ENCODE data around the gene FAM241A.
"Not testable (repeated sequence)": the region's sequence is repeated elsewhere in the genome, so short reads cannot be mapped to it uniquely, and the experiment has no call there.

The FAM241A gene

DNA sequence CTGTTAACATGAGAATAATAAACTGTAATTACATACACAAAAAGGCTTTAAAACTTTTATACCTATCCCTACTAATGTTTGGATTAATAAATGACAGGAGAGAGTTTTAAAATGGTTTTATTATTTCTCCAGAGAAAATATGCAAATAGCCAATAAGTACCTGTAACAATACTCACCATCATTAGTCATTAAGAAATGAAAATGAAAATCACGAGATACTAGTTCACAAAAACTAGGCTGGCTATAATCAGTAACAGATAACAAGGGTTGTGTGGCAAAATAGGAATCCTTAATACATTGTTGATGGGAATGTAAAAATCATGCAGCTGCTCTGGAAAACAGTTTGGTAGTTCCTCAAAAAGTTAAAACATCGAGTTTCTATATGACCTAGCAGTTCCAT lies 61.2 kb downstream of the FAM241A start:
- TF ChIP-seq EZH2phosphoT487 (IDR thresholded peaks at IDR 0.05; ENCODE audit: borderline replicate concordance): no peak
- no peak overlapping the region for H3K4me3 ChIP-seq (ENCODE audit: low read length, poor library complexity, severe bottlenecking)
- H4K20me1 ChIP-seq (ENCODE audit: insufficient read depth, low read length, poor library complexity, severe bottlenecking): no peaks in the 10 kb centered on the region
- H3K79me2 ChIP-seq (ENCODE audit: insufficient read depth, low read length): no peaks in the 10 kb centered on the region
- no peak overlapping the region for H3K4me2 ChIP-seq (ENCODE audit: low read depth, low read length, poor library complexity, severe bottlenecking)
- no peaks in the 10 kb centered on the region for H3K9me2 ChIP-seq (replicated peaks; ENCODE audit: low read depth, low read length)
- no peaks in the 10 kb centered on the region for H3K27me3 ChIP-seq (ENCODE audit: insufficient read depth, low read length, poor library complexity, severe bottlenecking)
- no peak overlapping the region for H2AFZ ChIP-seq (ENCODE audit: low read length)
- H3F3A ChIP-seq (ENCODE audit: low read depth): no peaks in the 10 kb centered on the region
- no peaks in the 10 kb centered on the region for H3K36me3 ChIP-seq (ENCODE audit: insufficient read depth, low read length)
- H3K9me3 ChIP-seq (ENCODE audit: insufficient read depth, low read depth, low read length): no peaks in the 10 kb centered on the region
- no peaks in the 10 kb centered on the region for H3K4me1 ChIP-seq (ENCODE audit: insufficient read depth, low read length, poor library complexity, severe bottlenecking)
- no peak overlapping the region for H3K9ac ChIP-seq (ENCODE audit: low read depth, low read length, poor library complexity, severe bottlenecking)

DNA sequence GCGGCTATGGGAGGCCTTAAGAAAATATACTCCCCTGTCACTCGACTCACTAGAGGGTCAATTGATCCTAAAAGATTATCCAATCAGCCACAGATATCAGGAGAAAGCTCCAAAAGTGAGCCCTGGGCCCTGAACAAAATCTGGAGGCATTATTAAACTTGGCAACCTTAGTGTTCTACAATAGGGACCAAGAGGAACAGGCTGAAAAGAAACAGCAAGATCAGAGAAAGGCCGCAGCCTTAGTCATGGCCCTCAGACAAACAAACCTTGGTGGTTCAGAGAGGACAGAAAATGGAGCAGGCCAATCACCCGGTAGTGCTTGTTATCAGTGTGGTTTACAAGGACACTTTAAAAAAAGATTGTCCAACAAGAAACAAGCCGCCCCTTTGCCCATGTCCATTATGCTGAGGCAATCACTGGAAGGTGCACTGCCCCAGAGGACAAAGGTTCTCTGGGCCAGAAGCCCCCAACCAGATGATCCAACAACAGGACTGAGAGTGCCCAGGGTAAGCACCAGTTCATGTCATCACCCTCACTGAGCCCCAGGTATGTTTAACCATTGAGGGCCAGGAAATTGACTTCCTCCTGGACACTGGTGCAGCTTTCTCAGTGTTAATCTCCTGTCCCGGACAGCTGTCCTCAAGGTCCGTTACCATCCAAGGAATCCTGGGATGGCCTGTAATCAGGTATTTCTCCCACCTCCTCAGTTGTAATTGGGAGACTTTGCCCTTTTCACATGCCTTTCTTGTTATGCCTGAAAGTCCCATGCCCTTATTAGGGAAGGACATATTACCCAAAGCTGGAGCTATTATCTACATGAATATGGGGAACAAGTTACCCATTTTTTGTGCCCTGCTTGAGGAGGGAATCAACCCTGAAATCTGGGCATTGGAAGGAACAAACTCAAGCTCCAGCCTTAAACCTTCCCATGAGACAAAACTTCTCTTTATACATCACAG lies 63.2 kb downstream of the FAM241A start:
- H3K27me3 ChIP-seq (ENCODE audit: insufficient read depth, low read length, poor library complexity, severe bottlenecking); H4K20me1 ChIP-seq (ENCODE audit: insufficient read depth, low read length, poor library complexity, severe bottlenecking); H3K9me2 ChIP-seq (replicated peaks; ENCODE audit: low read depth, low read length); H3K9me3 ChIP-seq (ENCODE audit: insufficient read depth, low read depth, low read length); H3K4me1 ChIP-seq (ENCODE audit: insufficient read depth, low read length, poor library complexity, severe bottlenecking); H3K4me3 ChIP-seq (ENCODE audit: low read length, poor library complexity, severe bottlenecking); H3K36me3 ChIP-seq (ENCODE audit: insufficient read depth, low read length); H3F3A ChIP-seq (ENCODE audit: low read depth); H3K9ac ChIP-seq (ENCODE audit: low read depth, low read length, poor library complexity, severe bottlenecking); H3K79me2 ChIP-seq (ENCODE audit: insufficient read depth, low read length); H2AFZ ChIP-seq (ENCODE audit: low read length); H3K4me2 ChIP-seq (ENCODE audit: low read depth, low read length, poor library complexity, severe bottlenecking): not testable (repeated sequence)

DNA sequence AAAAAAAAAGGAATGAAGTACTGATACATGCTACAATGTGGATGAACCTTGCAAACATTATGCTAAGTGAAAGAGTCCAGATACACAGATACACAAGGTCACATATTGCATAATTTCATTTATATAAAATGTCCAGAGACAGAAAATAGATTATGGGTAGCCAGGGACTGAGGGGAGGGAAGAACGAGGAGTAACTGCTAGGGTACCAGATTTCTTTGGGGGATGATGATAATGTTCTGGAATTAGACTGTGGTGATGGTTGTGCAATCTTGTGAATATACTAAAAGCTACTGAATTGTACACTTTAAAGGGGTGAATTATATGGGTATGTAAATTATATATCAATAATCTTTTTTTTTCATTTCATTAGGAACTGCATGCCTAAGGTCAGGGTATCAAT lies 65.5 kb downstream of the FAM241A start:
- Histone ChIP-seq H3K79me2 (ENCODE audit: insufficient read depth, low read length) (no peaks in the 10 kb centered on the region), H3K9ac (ENCODE audit: low read depth, low read length, poor library complexity, severe bottlenecking) (no peak overlapping the region), H2AFZ (ENCODE audit: low read length) (no peak overlapping the region), H3K4me2 (ENCODE audit: low read depth, low read length, poor library complexity, severe bottlenecking) (no peak overlapping the region), H4K20me1 (ENCODE audit: insufficient read depth, low read length, poor library complexity, severe bottlenecking) (no peaks in the 10 kb centered on the region), H3F3A (ENCODE audit: low read depth) (no peaks in the 10 kb centered on the region), H3K4me1 (ENCODE audit: insufficient read depth, low read length, poor library complexity, severe bottlenecking) (no peaks in the 10 kb centered on the region), H3K4me3 (ENCODE audit: low read length, poor library complexity, severe bottlenecking) (no peak overlapping the region), H3K9me3 (ENCODE audit: insufficient read depth, low read depth, low read length) (no peaks in the 10 kb centered on the region), H3K27me3 (ENCODE audit: insufficient read depth, low read length, poor library complexity, severe bottlenecking) (no peaks in the 10 kb centered on the region), H3K36me3 (ENCODE audit: insufficient read depth, low read length) (no peaks in the 10 kb centered on the region), H3K9me2 (replicated peaks; ENCODE audit: low read depth, low read length) (no peaks in the 10 kb centered on the region)
- no peak for TF ChIP-seq EZH2phosphoT487 (IDR thresholded peaks at IDR 0.05; ENCODE audit: borderline replicate concordance)
- TF ChIP-seq, protein P1, sequence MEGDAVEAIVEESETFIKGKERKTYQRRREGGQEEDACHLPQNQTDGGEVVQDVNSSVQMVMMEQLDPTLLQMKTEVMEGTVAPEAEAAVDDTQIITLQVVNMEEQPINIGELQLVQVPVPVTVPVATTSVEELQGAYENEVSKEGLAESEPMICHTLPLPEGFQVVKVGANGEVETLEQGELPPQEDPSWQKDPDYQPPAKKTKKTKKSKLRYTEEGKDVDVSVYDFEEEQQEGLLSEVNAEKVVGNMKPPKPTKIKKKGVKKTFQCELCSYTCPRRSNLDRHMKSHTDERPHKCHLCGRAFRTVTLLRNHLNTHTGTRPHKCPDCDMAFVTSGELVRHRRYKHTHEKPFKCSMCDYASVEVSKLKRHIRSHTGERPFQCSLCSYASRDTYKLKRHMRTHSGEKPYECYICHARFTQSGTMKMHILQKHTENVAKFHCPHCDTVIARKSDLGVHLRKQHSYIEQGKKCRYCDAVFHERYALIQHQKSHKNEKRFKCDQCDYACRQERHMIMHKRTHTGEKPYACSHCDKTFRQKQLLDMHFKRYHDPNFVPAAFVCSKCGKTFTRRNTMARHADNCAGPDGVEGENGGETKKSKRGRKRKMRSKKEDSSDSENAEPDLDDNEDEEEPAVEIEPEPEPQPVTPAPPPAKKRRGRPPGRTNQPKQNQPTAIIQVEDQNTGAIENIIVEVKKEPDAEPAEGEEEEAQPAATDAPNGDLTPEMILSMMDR (conservative IDR thresholded peaks at IDR 0.05; ENCODE audit: low read length): no peak

DNA sequence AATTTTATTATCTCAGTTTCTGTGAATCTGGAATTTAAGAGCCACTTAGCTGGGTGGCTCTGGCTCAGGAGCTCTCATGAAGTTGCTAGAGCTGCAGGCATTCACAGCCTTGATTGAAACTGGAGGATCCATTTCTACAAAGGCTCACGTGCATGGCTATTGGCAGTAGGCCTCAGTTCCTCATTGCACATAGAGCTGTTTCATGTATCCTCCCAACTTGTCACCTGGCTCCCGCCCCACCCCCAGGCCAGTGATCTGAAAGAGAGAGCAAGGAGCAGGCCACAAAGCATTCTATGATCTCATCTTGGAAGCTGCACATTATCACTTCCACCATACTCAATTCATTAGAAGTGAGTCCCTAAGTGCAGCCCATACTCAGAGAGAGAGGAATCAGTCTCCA lies 67.8 kb downstream of the FAM241A start:
- Histone ChIP-seq H3K4me1 (ENCODE audit: insufficient read depth, low read length, poor library complexity, severe bottlenecking) (no peaks in the 10 kb centered on the region), H3K9ac (ENCODE audit: low read depth, low read length, poor library complexity, severe bottlenecking) (no peak overlapping the region), H4K20me1 (ENCODE audit: insufficient read depth, low read length, poor library complexity, severe bottlenecking) (no peaks in the 10 kb centered on the region), H3K4me2 (ENCODE audit: low read depth, low read length, poor library complexity, severe bottlenecking) (no peak overlapping the region), H3K9me3 (ENCODE audit: insufficient read depth, low read depth, low read length) (no peaks in the 10 kb centered on the region), H2AFZ (ENCODE audit: low read length) (no peak overlapping the region), H3K9me2 (replicated peaks; ENCODE audit: low read depth, low read length) (no peaks in the 10 kb centered on the region), H3K4me3 (ENCODE audit: low read length, poor library complexity, severe bottlenecking) (no peak overlapping the region), H3K36me3 (ENCODE audit: insufficient read depth, low read length) (no peaks in the 10 kb centered on the region), H3K27me3 (ENCODE audit: insufficient read depth, low read length, poor library complexity, severe bottlenecking) (no peaks in the 10 kb centered on the region), H3F3A (ENCODE audit: low read depth) (no peaks in the 10 kb centered on the region), H3K79me2 (ENCODE audit: insufficient read depth, low read length) (no peaks in the 10 kb centered on the region)
- TF ChIP-seq, protein P1 (conservative IDR thresholded peaks at IDR 0.05; ENCODE audit: low read length): no peak
- TF ChIP-seq EZH2phosphoT487 (IDR thresholded peaks at IDR 0.05; ENCODE audit: borderline replicate concordance): no peak

Data from Loucy (cell line).